ENCODE data around the gene MCEE.

MCEE gene

GRCh38 chr2:71130905-71131244, 846 bp upstream of the MCEE start:
- no peaks in the 10 kb centered on the region for H3K9me3 ChIP-seq (replicated peaks in 1 of 11)
- TF ChIP-seq Cebpa-rat (IDR thresholded peaks at IDR 0.05): no peak
- peaks cover 19 to 48% (median 33%) of the 10 kb centered on the region in 11 experiments for H3K36me3 ChIP-seq
- peak overlapping the region; percentile 80 to 90 (median 86) for H3K9ac ChIP-seq
- no peaks in the 10 kb centered on the region for H3K27me3 ChIP-seq
- H3K4me2 ChIP-seq: peak overlapping the region; percentile 82 to 99 (median 94)
- H4K20me1 ChIP-seq: peaks cover 0 to 43% (median 24%) of the 10 kb centered on the region in 11 experiments; a peak in 17 of 22 replicates
- peaks cover 28 to 43% (median 34%) of the 10 kb centered on the region in 10 experiments for H3K4me1 ChIP-seq
- H3K4me3 ChIP-seq: peak overlapping the region; percentile 74 to 89 (median 81)
- H3K27ac ChIP-seq: peak overlapping the region; percentile 73 to 89 (median 85)

DNA sequence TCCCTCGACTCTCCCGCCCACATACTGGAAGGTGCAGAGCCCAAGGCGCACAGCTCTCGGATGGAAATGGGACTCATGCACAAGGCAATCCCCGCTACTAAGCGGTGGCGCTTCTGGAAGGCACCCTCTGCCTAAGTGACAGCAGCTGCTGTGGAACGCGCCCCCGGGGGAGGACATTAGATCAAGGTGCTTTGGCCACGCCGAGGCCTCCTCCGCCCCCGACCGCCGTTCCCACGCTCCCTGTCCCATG, 202 bp downstream of the MCEE start:
- Histone ChIP-seq H3K4me2 (peak overlapping the region; percentile 77 to 97 (median 86)), H3K36me3 (peaks cover 9 to 37% (median 22%) of the 10 kb centered on the region in 11 experiments), H3K9me3 (replicated peaks in 1 of 11) (no peaks in the 10 kb centered on the region), H3K9ac (peak overlapping the region; percentile 80 to 90 (median 86)), H3K4me3 (peak overlapping the region; percentile 74 to 89 (median 81)), H3K27ac (peak overlapping the region; percentile 73 to 89 (median 85); a peak in 21 of 22 replicates), H3K4me1 (peaks cover 28 to 43% (median 34%) of the 10 kb centered on the region in 10 experiments), H4K20me1 (peaks cover 0 to 36% (median 24%) of the 10 kb centered on the region in 11 experiments; a peak in 17 of 22 replicates), H3K27me3 (no peaks in the 10 kb centered on the region)
- no peak for TF ChIP-seq Cebpa-rat (IDR thresholded peaks at IDR 0.05)

DNA sequence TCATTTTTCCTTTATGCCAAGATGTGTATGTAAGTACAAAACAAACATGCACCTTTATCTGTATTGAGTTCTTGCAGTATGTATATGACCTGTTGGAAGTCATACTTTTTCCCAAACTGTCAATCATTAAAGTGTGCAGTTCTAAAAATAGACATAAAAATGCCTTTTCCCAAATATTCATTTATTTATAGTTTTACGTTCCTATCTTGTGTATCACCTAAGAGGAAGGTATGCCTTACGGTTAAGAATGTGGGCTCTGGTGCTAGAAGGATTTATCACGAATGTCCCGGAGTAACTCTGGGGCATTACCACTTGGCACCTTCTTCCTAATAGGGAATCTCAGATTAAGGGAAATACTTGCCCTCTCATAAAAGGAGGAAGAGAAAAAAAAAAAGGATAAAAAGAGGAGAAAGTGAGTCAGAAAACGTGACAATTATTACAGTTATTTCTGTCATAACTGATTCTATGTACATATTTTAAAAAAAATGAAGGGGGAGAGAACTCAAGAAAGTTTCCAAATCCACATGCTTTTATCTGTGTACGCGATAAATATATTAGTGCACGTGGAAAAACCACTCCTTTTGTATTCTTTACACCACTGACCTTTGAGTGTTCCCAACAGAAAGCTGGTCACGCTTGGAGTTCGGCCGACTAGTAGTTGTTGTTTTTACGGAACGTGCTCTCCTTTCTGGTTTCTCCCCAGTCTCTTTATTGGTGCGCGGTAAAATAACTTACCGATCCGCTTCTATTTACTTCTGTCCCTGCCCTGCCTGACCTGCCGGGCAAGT, 721 bp downstream of the MCEE start:
- Histone ChIP-seq H3K36me3 (peaks cover 6 to 33% (median 18%) of the 10 kb centered on the region in 11 experiments; a peak in 21 of 22 replicates), H3K9ac (peak overlapping the region; percentile 80 to 90 (median 86)), H3K27me3 (no peaks in the 10 kb centered on the region), H4K20me1 (peaks cover 0 to 33% (median 24%) of the 10 kb centered on the region in 11 experiments; a peak in 17 of 22 replicates), H3K4me2 (peak overlapping the region; percentile 77 to 97 (median 86)), H3K4me3 (peak overlapping the region; percentile 74 to 89 (median 81)), H3K9me3 (replicated peaks in 1 of 11) (no peaks in the 10 kb centered on the region), H3K4me1 (peaks cover 28 to 43% (median 34%) of the 10 kb centered on the region in 10 experiments), H3K27ac (peak overlapping the region; percentile 73 to 89 (median 85); a peak in 21 of 22 replicates)
- no peak for TF ChIP-seq Cebpa-rat (IDR thresholded peaks at IDR 0.05)

- H3K4me2 ChIP-seq: no peak overlapping the region
- H3K9me3 ChIP-seq (replicated peaks in 1 of 11): peaks cover 0 to 10% (median 0%) of the 10 kb centered on the region in 11 experiments; a peak in 6 of 22 replicates
- no peak overlapping the region for H3K4me3 ChIP-seq
- no peak for TF ChIP-seq Cebpa-rat (IDR thresholded peaks at IDR 0.05)
- peaks cover 0 to 10% (median 9%) of the 10 kb centered on the region in 11 experiments; a peak in 16 of 22 replicates for H4K20me1 ChIP-seq
- peaks cover 17 to 33% (median 24%) of the 10 kb centered on the region in 11 experiments for H3K36me3 ChIP-seq
- H3K27ac ChIP-seq: no peak overlapping the region
- no peaks in the 10 kb centered on the region for H3K27me3 ChIP-seq
- H3K9ac ChIP-seq: no peak overlapping the region
- H3K4me1 ChIP-seq: peaks cover 22 to 29% (median 26%) of the 10 kb centered on the region in 10 experiments
Measured at GRCh38 chr2:71126957-71127356, 3.1 kb downstream of the MCEE start.

GRCh38 chr2:71125506-71126294, 4.3 kb downstream of the MCEE start:
- Histone ChIP-seq H3K9me3 (replicated peaks in 1 of 11) (peaks cover 0 to 10% (median 0%) of the 10 kb centered on the region in 11 experiments; a peak in 6 of 22 replicates), H3K4me1 (peaks cover 13 to 20% (median 18%) of the 10 kb centered on the region in 10 experiments), H3K27me3 (no peaks in the 10 kb centered on the region), H4K20me1 (no peaks in the 10 kb centered on the region), H3K36me3 (peaks cover 17 to 39% (median 33%) of the 10 kb centered on the region in 11 experiments), H3K4me2 (no peak overlapping the region), H3K27ac (no peak overlapping the region), H3K4me3 (no peak overlapping the region), H3K9ac (no peak overlapping the region)
- no peak for TF ChIP-seq Cebpa-rat (IDR thresholded peaks at IDR 0.05)

DNA sequence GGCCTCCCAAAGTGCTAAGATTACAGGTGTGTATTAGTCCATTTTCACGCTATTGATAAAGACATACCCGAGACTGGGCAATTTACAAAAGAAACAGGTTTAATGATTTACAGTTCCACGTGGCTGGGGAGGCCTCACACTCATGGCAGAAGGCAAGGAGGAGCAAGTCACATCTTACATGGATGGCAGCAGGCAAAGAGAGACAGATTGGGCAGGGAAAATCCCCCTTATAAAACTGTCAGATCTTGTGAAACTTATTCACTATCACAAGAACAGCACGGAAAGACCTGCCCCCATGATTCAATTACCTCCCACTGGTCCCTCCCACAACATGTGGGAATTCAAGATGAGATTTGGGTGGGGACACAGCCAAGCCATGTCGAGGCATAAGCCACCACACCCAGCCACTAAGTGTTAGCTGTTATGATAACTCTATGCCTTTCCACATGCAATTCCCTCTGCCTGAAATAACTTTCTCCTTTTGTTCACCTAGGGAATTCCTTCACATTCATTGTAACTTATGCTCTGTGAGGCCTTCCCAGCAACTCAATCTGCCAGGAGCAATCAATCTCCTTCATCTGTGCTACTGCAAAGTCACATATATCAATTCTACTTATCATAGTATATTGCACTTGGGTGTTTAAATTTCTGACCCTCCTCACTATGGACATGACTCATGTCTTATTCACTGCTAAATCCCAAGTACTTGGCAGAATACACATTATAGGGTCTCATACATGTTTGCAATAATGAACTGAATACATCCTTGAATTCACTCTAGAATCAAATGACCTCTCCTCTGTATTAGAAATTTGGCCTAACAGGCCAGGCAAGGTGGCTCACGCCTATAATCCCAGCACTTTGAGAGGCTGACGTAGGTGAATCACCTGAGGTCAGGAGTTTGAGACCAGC, 7.4 kb downstream of the MCEE start:
- H3K36me3 ChIP-seq: peaks cover 34 to 64% (median 52%) of the 10 kb centered on the region in 11 experiments

GRCh38 chr2:71121479-71121878, 8.6 kb downstream of the MCEE start:
- no peak overlapping the region for H3K9ac ChIP-seq
- no peaks in the 10 kb centered on the region for H3K4me1 ChIP-seq
- TF ChIP-seq Cebpa-rat (IDR thresholded peaks at IDR 0.05): no peak
- no peak overlapping the region for H3K4me3 ChIP-seq
- H3K27me3 ChIP-seq: no peaks in the 10 kb centered on the region
- H3K27ac ChIP-seq: no peak overlapping the region
- H3K4me2 ChIP-seq: no peak overlapping the region
- peaks cover 0 to 10% (median 0%) of the 10 kb centered on the region in 11 experiments; a peak in 6 of 22 replicates for H3K9me3 ChIP-seq (replicated peaks in 1 of 11)
- H4K20me1 ChIP-seq: no peaks in the 10 kb centered on the region
- H3K36me3 ChIP-seq: peaks cover 38 to 71% (median 61%) of the 10 kb centered on the region in 11 experiments

More for the DNA sequence above, 7.4 kb downstream of the MCEE start:
- H3K4me1 ChIP-seq: peaks cover 0 to 4% (median 2%) of the 10 kb centered on the region in 10 experiments; a peak in 6 of 20 replicates
- H4K20me1 ChIP-seq: no peaks in the 10 kb centered on the region
- no peak overlapping the region for H3K4me3 ChIP-seq
- H3K4me2 ChIP-seq: no peak overlapping the region
- no peak overlapping the region for H3K9ac ChIP-seq
- no peaks in the 10 kb centered on the region for H3K27me3 ChIP-seq
- no peak overlapping the region for H3K27ac ChIP-seq
- no peak for TF ChIP-seq Cebpa-rat (IDR thresholded peaks at IDR 0.05)
- H3K9me3 ChIP-seq (replicated peaks in 1 of 11): peaks cover 0 to 10% (median 0%) of the 10 kb centered on the region in 11 experiments; a peak in 6 of 22 replicates

DNA sequence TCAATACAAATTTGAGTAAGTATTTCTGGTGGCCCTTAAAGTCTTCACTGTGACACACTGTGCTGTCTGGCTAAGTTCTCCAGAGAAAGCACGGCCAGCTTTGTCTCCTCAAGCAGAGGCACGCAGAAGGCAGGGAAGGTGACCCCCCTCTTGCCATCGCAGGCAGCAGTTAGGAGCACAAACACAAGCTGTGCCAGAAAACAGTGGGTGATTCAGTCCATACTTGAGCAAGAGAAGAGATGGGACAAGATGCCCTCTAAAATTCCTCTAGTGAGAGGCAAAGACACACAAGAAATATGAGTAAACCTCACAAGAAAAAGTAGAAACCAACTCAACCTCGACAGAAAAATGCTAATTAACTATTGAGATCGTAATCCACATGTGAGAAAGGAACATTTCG, 9.8 kb downstream of the MCEE start:
- Histone ChIP-seq H3K27ac (no peak overlapping the region), H3K36me3 (peaks cover 40 to 76% (median 65%) of the 10 kb centered on the region in 11 experiments), H3K4me1 (no peaks in the 10 kb centered on the region), H3K9me3 (replicated peaks in 1 of 11) (peaks cover 0 to 10% (median 0%) of the 10 kb centered on the region in 11 experiments; a peak in 6 of 22 replicates), H3K4me2 (no peak overlapping the region), H3K27me3 (no peaks in the 10 kb centered on the region), H3K9ac (no peak overlapping the region), H3K4me3 (no peak overlapping the region), H4K20me1 (no peaks in the 10 kb centered on the region)
- no peak for TF ChIP-seq Cebpa-rat (IDR thresholded peaks at IDR 0.05)

All from BLaER1 treated with 17β-estradiol and CSF1 and Interleukin-3, amounts not matched to agents 10 nM and 100 nM (cell line).